ENCODE results near the gene GSX2.
"Not testable (repeated sequence)": the region's sequence is repeated elsewhere in the genome, so short reads cannot be mapped to it uniquely, and the experiment has no call there.

GRCh38 chr4:54113206-54113605 is 13.2 kb downstream of the GSX2 start:
- TF ChIP-seq TOX (CRISPR knock-in tag; IDR thresholded peaks at IDR 0.05; ENCODE audit: borderline replicate concordance); TCF4 (CRISPR knock-in tag; IDR thresholded peaks at IDR 0.05; ENCODE audit: borderline replicate concordance); OSR1 (CRISPR knock-in tag; IDR thresholded peaks at IDR 0.05); ZFP3 (CRISPR knock-in tag; IDR thresholded peaks at IDR 0.05); POU6F1 (CRISPR knock-in tag; IDR thresholded peaks at IDR 0.05; ENCODE audit: borderline replicate concordance, low read depth); CREB5 (CRISPR knock-in tag; IDR thresholded peaks at IDR 0.05; ENCODE audit: low read depth): not testable (repeated sequence)

All from SK-N-SH treated with all-trans-retinoic acid at 6 μM for 48 hours (cell line).